Tibial artery (tissue), 4 donors: ENCODE measurements around the gene ASNS.

Source experiments
- DNase-seq, 2 donors: peaks; one replicate each; pipeline ENCODE4 v3.0.0-alpha.2; 2019
- H3K27ac ChIP-seq, 2 donors: fragments of 200-600 bp; sonication (generic) in 1 of 2; 1 replicate in 1 of 2; 2 replicates in 1 of 2; pipeline ENCODE4 v1.5.1; 2018 to 2019; ENCODE audit warnings: mild to moderate bottlenecking in 1 of 2
- H3K27me3 ChIP-seq, 2 donors: fragments of 200-600 bp; sonication (generic) in 1 of 2; one replicate each; pipeline versions ENCODE4 v1.5.1 to v1.6.0; 2016 to 2019
- H3K36me3 ChIP-seq, 3 donors: fragments of 200-600 bp; sonication (generic) in 2 of 3; one replicate each; pipeline ENCODE4 v1.5.1; 2016 to 2019; ENCODE audit warnings: mild to moderate bottlenecking in 2 of 3
- H3K4me1 ChIP-seq, 4 donors: fragments of 200-600 bp; sonication (generic) in 2 of 4; 1 replicate in 3 of 4; 2 replicates in 1 of 4; pipeline ENCODE4 v1.5.1; 2016 to 2019
- H3K4me3 ChIP-seq, 2 donors: fragments of 200-600 bp; sonication (generic) in 1 of 2; 1 replicate in 1 of 2; 2 replicates in 1 of 2; pipeline ENCODE4 v1.5.1; 2018 to 2019; ENCODE audit warnings: mild to moderate bottlenecking in 2 of 2
- H3K9me3 ChIP-seq, 3 donors: fragments of 200-600 bp; sonication (generic) in 1 of 3; one replicate each; pipeline ENCODE4 v1.5.1; 2016 to 2019
- intact Hi-C: fragments of 100-400 bp; cut with DNase I; formaldehyde crosslinking; loops from one replicate; pipeline ENCODE4 v1.15.0; 2023; ENCODE audit warnings: low total_unique reads
- TF ChIP-seq, protein P1 (sequence below), 2 experiments: fragments of 200-600 bp in 1 of 2; fragments of 450-650 bp in 1 of 2; IDR thresholded peaks; one replicate each; pipeline ENCODE4 v1.5.1; 2017 to 2019; ENCODE audit warnings: antibody characterized with exemption in 2 of 2, mild to moderate bottlenecking in 1 of 2, moderate library complexity in 1 of 2

Gene ASNS

DNA sequence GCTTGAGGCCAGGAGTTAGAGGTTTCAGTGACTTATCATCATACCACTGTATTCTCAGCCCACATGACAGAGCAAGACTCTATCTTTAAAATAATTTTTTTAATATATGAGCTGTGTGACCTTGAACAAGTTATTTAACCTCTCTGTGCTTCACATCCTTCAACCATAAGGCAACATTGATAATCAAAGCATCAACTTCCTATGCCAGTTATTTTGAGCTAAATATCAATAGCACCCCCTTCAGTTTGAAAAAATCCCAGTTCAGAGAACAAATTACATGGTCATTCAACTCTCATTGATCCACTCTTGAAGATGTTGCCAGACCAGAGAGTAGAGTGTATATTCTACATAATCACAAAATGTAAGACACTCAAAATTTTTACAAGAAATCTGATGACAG, 53.0 kb downstream of the ASNS start:
- H3K36me3 ChIP-seq: no peaks in the 10 kb centered on the region
- H3K9me3 ChIP-seq: no peaks in the 10 kb centered on the region
- H3K27ac ChIP-seq: no peak overlapping the region
- no peak for DNase-seq
- intact Hi-C loops: no loop called here
- no peaks in the 10 kb centered on the region for H3K4me1 ChIP-seq
- TF ChIP-seq, protein P1, sequence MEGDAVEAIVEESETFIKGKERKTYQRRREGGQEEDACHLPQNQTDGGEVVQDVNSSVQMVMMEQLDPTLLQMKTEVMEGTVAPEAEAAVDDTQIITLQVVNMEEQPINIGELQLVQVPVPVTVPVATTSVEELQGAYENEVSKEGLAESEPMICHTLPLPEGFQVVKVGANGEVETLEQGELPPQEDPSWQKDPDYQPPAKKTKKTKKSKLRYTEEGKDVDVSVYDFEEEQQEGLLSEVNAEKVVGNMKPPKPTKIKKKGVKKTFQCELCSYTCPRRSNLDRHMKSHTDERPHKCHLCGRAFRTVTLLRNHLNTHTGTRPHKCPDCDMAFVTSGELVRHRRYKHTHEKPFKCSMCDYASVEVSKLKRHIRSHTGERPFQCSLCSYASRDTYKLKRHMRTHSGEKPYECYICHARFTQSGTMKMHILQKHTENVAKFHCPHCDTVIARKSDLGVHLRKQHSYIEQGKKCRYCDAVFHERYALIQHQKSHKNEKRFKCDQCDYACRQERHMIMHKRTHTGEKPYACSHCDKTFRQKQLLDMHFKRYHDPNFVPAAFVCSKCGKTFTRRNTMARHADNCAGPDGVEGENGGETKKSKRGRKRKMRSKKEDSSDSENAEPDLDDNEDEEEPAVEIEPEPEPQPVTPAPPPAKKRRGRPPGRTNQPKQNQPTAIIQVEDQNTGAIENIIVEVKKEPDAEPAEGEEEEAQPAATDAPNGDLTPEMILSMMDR (IDR thresholded peaks at IDR 0.05): no peak
- no peaks in the 10 kb centered on the region for H3K27me3 ChIP-seq
- H3K4me3 ChIP-seq: no peak overlapping the region

DNA sequence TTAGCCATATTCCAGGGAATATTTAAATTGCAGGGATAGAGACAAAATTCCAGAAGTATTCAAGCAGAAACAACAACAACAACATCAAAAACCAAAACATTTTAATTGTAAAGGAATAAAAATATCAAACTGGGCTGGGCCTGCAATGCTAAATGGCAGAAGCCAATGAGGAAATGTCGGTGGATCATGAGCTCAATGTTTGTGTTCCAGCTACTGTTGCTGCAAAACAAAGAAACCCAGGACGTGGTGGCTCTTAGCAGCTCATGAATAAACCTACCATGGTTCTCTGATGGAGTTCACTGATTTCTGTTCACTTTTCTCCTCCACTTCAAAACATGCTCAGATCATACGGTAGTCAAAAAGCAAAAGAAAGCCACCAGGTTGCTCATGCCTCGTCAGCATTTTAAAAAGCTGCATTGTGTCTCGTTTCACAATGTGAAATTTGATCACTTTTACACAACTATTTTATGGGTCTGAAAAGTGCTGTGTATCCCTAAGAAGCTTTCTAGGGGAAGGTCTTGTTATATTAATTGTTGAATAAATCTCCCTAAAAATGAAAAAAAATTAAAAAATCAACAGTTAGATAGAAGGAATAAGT, 54.0 kb downstream of the ASNS start:
- no peak overlapping the region for H3K4me3 ChIP-seq
- intact Hi-C loops: no loop called here
- H3K27ac ChIP-seq: no peak overlapping the region
- TF ChIP-seq, protein P1 (IDR thresholded peaks at IDR 0.05): no peak
- H3K27me3 ChIP-seq: no peaks in the 10 kb centered on the region
- no peaks in the 10 kb centered on the region for H3K36me3 ChIP-seq
- no peaks in the 10 kb centered on the region for H3K9me3 ChIP-seq
- DNase-seq: no peak
- no peaks in the 10 kb centered on the region for H3K4me1 ChIP-seq
